ENCODE data around the gene TRIM56.
"Not testable (repeated sequence)": the region's sequence is repeated elsewhere in the genome, so short reads cannot be mapped to it uniquely, and the experiment has no call there.

TRIM56 gene

GRCh38 chr7:101114492-101114891, 29.2 kb downstream of the TRIM56 start:
- no peak for DNase-seq

GRCh38 chr7:101115215-101115614, 29.9 kb downstream of the TRIM56 start:
- no peak for DNase-seq

- no peak for DNase-seq
These were observed 31.6 kb downstream of the TRIM56 start for GRCh38 chr7:101116898-101117297.

- DNase-seq: no peak
These were observed 33.6 kb downstream of the TRIM56 start for GRCh38 chr7:101118856-101119255.

- no peak for DNase-seq
These were observed 34.6 kb downstream of the TRIM56 start for GRCh38 chr7:101119876-101120275.

- no peak for DNase-seq
These were observed 35.0 kb downstream of the TRIM56 start for GRCh38 chr7:101120315-101120714.

GRCh38 chr7:101121631-101121990, 36.3 kb downstream of the TRIM56 start:
- not testable (repeated sequence) for DNase-seq

GRCh38 chr7:101121991-101122932, 37.0 kb downstream of the TRIM56 start:
- DNase-seq: no peak

GRCh38 chr7:101122933-101123702, 37.8 kb downstream of the TRIM56 start:
- DNase-seq: no peak

- DNase-seq: no peak
These were observed 38.4 kb downstream of the TRIM56 start for GRCh38 chr7:101123703-101124068.

GRCh38 chr7:101124376-101125056, 39.2 kb downstream of the TRIM56 start:
- DNase-seq: no peak

GRCh38 chr7:101125989-101126650, 40.8 kb downstream of the TRIM56 start:
- DNase-seq: no peak

- no peak for DNase-seq
These were observed 41.6 kb downstream of the TRIM56 start, which contains the start of gene SERPINE1 for GRCh38 chr7:101126651-101127459. SERPINE1 (plus strand) TSS chr7:101127104; CDS start chr7:101128394, 1,290 bp downstream.

GRCh38 chr7:101127460-101128039, 42.3 kb downstream of the TRIM56 start:
- no peak for DNase-seq

GRCh38 chr7:101128040-101128834, 43.0 kb downstream of the TRIM56 start:
- DNase-seq: no peak

GRCh38 chr7:101129603-101130117, 44.4 kb downstream of the TRIM56 start:
- no peak for DNase-seq

GRCh38 chr7:101132626-101133600, 47.6 kb downstream of the TRIM56 start:
- DNase-seq: not testable (repeated sequence)

GRCh38 chr7:101133621-101134398, 48.5 kb downstream of the TRIM56 start:
- DNase-seq: no peak
